Jurkat, Clone E6-1 (cell line): ENCODE results near the gene SLC37A1.
"Not testable (repeated sequence)": the region's sequence is repeated elsewhere in the genome, so short reads cannot be mapped to it uniquely, and the experiment has no call there.

Experiments
- DNase-seq: peaks from one replicate; pipeline ENCODE4 v3.0.0-alpha.2; 2011; ENCODE audit warnings: low read depth, low spot score
- H3K4me3 ChIP-seq: 2 replicates; pipeline ENCODE4 v1.5.1; 2011; ENCODE audit warnings: mild to moderate bottlenecking, low read length, control low read depth, moderate library complexity

Gene SLC37A1

DNA sequence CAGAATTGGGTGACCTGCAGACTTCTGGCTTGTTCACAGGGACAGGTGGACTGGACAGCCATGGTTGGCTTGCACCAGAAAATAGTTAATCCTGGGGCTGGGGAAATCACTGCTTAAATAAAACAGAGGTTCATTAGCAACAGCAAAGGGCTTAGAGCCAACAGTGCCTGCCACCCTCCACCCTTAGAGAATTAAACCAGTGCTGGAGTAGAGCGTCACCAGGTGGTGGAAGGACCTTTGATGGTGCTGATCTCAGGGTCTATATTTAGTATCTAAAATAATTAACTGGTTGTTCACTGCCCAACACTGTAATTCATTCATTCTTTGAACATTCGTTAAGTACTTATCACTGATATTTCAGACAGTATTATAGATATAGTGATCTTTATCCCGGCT lies 105.1 kb downstream of the SLC37A1 start:
- no peak overlapping the region for H3K4me3 ChIP-seq
- DNase-seq = no peak

DNA sequence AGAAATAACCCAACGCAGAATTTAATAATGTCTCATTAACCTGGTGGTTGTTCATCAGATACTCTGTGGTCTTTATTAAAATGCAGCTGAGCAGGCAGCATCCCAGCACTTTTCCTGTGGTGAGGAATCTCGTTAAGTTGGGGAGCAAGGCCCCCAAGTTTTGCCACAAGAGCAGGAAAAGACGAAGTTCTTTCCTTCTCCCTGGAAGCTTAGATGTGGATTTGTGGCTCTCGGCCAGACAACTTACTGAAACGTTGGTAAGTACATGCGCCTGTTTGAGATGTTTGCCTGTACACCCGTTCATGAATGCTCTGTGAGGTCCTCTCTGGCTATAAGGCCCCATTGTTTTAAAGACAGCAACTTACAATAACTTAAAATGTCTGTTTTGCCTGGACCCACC lies 105.5 kb downstream of the SLC37A1 start:
- H3K4me3 ChIP-seq = no peak overlapping the region
- no peak for DNase-seq

DNA sequence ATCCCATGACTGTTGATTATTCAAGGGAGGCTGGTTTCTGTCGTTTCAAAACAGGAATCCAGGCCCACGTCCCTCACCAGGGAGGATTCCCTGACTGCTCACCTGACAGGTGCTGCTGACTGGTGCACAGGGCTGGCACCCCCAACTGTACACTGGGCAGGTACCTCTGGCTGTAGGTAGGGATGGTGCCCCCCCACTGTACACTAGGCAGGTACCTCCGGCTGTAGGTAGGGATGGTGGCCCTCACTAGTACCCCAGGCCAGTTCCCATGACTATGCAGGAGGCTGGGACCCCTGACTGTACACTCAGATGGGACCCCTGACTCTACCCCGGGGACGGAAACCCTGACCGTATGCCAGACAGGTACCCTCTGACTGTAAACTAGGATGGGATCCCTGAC lies 106.2 kb downstream of the SLC37A1 start:
- DNase-seq = no peak
- no peak overlapping the region for H3K4me3 ChIP-seq

DNA sequence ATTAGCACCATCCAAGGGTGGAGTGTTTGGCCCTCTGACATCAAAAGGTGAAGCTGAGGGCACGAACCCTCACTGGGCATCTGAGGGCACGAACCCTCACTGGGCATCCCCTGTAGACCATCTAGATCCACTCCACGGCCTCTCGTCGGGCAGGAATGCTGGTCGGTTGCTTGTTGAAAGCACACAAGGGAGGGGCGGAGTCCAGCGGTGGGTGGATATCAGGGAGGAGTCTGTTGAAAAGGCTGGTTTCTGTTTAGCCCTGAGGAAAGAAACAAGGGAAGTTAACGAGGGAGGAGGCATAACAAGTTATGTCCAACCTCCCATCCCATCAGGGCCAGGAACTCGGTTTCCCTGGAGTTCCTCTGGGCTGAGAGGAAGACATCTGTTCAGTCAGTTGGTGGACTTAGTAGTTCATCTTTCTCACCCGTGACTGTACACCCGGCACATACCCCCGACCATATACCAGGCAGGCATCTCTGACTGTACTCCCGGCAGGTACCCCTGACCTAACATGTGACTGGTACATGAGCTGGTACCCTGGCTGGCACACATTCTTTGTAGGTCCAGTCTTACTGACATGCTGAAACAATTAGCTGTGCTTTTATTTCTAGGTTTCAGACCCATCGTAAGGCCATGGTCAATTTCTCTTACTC lies 107.6 kb downstream of the SLC37A1 start:
- DNase-seq = no peak
- H3K4me3 ChIP-seq = no peak overlapping the region

DNA sequence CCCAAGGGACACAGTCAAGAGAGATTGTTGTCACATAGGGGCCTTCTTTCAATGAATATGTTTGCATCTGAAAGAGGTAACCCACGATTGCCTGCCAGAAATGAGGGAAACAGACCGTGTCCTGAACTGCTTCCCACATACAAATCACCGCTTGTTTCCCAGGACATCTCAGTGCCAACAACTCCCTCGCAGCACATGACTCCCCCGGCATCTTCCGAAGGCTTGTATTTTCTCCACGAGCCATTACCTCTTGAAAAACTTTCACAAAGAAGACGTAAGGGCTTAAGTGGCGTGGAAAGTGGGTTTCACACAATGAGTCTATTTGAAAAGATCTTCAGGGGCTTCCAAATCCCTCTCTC lies 108.1 kb downstream of the SLC37A1 start:
- no peak overlapping the region for H3K4me3 ChIP-seq
- DNase-seq = no peak

DNA sequence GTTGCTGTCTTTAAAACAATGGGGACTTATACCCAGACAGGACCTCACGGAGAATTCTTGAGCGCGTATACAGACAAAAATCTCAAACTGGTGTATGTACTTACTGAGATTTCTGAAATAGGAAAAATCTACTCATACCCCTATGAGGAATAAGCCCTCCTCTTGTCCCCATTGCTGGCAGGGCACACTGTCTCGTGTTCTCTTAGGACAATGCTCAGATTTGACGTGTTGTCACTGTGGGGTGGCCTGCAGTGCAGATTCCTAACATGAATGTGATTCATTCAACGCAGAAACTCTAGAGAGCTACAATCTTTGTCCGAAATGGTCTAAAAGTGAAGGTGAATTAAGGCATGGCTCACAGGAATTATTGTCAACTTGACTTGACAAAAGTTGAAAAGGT lies 108.6 kb downstream of the SLC37A1 start:
- DNase-seq = no peak
- H3K4me3 ChIP-seq = no peak overlapping the region

DNA sequence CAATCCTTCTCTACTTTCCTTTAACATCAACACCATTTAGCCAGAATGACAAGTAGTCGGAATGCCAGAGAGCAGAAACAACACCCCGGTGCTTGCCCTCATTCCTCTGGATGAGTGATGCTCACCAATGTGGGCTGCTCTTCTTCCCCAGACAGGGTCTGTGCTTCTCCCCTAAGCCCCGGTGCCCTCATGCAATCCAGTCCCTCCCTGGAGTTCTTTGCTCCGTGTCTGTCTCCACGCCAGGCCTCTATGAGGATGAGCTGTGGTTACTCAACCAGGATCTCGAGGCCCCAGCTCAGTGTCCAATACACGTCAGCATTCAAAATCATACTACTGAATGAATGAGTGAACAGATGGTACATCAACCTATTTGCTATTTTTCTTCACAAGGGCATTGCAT lies 110.0 kb downstream of the SLC37A1 start:
- H3K4me3 ChIP-seq = no peak overlapping the region
- DNase-seq = no peak

DNA sequence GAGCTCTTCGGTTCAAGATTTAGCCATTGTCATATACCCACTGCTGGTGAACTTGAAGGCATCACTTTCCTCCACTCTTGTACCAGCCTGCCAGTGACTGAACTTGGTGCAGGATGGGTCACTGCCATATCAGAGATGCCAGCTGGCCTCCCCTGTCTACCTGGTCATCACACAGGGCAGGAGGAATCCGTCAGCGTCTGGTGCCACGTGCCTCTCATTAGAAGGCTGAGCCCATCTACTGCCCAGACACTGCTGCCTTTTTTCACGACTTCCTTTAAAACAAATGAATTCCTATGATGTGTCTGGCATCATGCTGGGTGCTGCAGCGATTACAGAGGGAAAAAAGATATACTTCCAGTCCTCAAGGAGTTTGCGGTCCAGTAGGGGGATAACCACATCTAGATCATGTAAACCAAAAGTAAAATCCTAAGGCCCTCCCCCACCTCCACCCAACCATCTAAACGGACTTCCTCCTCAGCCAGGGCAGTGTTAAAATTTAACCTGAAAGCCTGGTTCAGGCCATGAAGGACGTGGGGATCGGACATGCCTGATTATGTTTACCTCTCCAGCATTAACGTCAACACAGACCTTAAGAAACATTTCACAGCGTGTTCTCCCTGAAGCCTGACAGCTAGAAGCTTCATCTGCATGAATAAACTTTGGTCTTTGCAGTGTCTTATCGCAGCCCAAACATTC lies 110.6 kb downstream of the SLC37A1 start:
- no peak for DNase-seq
- no peak overlapping the region for H3K4me3 ChIP-seq

DNA sequence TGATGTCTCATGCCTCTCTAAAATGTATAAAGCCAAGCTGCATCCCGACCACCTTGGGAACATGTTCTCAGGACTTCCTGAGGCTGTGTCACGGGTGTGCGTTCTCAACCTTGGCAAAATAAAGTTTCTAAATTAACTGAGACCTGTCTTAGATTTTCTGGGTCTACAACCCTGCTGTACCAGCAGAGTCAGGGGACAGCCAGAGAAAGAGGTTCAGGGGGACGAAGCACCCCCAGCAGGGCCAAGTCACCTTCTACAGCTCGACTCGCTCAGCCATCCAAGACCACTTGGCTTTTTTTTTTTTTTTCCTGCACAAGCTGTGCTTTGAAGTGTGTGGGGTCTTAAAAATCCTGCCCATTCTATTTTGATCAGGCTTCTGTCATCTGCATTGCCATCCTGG lies 111.3 kb downstream of the SLC37A1 start:
- no peak for DNase-seq
- H3K4me3 ChIP-seq = no peak overlapping the region

DNA sequence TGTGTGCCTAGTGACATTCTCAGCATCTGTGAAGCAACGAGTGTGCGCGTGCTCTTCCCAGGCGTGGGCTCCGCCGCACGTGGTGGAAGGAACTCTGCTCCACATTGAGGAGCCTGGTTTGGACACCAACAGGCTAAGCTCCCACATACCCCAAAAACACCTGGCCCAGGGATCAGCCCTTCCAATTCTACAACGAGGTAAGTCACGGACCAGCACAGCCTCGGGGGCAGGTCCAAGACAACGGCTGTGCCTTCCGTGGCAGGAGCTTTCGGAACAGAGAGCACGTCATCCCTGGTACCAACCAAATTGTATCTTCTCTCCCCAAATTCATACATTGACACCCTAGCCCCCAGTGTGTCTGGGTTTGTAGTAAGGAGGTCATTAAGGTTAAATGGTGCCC lies 112.5 kb downstream of the SLC37A1 start:
- DNase-seq = no peak
- no peak overlapping the region for H3K4me3 ChIP-seq

DNA sequence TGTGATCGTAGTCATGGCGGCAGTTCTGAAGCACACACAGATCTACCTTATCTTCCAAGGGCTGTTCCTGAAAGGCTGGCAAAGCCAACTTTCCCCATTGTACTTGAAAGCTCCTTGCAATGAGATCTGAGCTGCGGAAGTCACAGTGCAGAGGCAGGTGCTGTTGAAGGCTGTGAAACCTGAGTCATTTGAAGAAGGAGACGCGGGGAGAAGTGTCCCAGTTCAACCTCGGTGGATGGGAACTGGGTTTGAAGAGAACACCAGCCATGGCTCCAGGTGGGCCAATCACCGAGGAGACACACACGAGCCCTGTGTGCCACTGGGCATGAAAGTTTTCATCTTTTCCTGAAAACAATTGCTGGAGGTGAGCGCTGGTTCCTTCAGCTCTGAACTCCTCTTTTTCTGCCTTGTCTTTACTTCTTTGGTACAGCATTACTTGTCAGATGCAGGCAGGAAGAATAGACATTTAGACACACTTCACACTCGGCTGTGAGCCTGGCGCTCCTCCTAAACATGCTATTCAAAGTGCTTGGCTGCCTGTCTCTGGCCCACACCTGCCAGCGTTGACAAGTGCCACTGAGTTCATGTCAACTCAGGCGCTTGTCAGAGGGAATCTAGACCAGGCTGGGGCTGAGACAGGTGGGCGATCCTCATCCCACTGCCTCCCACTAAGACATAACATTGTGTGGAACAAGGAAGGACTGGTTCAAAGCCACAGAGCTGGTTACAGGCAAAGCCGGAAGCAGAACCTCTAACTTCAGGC lies 114.1 kb downstream of the SLC37A1 start:
- DNase-seq = no peak
- H3K4me3 ChIP-seq = no peak overlapping the region

DNA sequence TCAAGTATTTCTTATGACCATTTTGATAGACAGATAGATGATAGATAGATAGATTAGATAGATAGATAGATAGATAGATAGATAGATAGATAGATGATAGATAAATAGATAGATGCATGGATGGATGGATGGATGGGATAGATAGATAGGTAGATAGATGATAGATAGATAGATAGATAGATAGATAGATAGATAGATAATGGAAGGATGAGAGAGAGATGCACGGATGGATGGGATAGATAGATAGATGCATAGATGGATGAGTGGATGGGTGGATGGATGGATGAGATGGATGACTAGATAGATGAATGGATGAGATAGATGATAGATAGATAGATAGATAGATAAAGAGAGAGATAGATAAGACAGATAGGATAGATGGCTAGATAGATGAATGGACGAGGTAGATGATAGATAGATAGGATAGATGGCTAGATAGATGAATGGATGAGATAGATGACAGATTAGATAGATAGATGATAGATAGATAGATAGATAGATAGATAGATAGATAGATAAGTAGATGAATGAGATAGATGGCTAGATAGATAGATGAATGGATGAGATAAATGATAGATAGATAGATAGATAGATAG lies 114.9 kb downstream of the SLC37A1 start:
- not testable (repeated sequence) for H3K4me3 ChIP-seq, DNase-seq

DNA sequence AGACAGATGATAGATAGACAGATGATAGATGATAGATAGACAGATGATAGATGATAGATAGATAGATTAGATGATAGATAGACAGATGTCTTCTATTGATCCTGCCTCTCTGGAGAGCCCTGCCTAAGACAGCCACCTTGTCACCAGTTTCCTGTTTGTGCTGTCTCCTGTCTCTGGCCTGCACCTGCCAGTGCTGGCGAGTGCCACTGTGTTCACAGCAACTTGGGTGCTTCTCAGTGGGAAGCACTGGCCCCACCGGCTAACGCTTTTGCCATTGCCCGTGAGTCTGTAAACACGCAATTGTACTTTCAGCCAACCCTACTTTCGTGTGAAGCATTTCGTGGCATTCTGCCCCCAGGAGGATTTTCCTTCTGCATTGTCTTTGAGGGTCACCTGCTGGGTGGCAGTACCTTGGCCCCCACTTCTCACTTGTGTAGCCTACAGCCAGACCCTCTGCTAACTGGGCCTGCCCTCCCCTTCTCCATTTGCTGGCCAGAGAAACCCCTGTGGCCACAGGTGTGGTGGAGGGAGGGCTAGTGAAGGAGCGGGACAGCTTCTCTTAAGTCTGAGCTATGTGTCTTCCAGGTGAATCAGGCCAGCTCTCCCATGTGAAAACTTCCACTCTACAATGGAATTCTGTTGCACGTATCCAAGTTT lies 116.4 kb downstream of the SLC37A1 start:
- DNase-seq = no peak
- no peak overlapping the region for H3K4me3 ChIP-seq

DNA sequence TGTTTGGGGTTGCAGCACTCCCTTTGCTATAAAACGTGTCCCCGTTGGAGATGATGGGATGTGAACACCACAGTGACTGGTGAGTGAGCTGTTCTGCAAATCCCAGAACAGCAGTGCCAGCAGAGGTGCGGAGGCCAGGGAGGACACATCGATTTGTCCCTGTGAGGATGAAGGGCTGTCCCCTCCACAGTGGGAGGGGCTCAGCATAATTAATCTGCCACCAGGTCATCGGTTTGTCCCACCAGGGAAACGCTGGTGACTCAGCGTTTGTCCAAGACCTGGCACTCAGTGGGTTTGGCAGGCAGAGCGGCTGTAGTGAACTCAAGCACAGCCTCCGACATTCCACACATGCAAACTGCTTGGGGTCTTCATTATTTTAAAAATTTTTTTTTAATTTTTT lies 117.0 kb downstream of the SLC37A1 start:
- no peak overlapping the region for H3K4me3 ChIP-seq
- DNase-seq = no peak
